Fibroblast of the aortic adventitia (primary cell): ENCODE data around the gene CCDC57. TPM values are rescaled to one million over a fixed set of nuclear protein-coding genes. Genes with fewer than 3 reads are reported as not detected.

Experiments used
- DNase-seq: peaks from one replicate; pipeline ENCODE4 v3.0.0-alpha.2; 2010; ENCODE audit warnings: low read depth
- H3K4me3 ChIP-seq: 2 replicates; pipeline ENCODE4 v1.5.1; 2011; ENCODE audit warnings: low read depth, mild to moderate bottlenecking, control low read depth, low read length, moderate library complexity
- total RNA-seq: library from RNA; depleted of rRNA; stranded (reverse); fragments of >200 nt; gene quantifications from 2 replicates; pipeline ENCODE4 v1.2.3, GENCODE V29; 2012; ENCODE audit warnings: low replicate concordance
- TF ChIP-seq, protein P1 (sequence below): IDR thresholded peaks from 2 replicates; pipeline ENCODE4 v1.5.1; 2011; ENCODE audit warnings: mild to moderate bottlenecking, low read length, control low read depth, inconsistent platforms; ENCODE audit not compliant: insufficient read depth

CCDC57 gene
- total RNA-seq, 1 donor, result 15.2 TPM

DNA sequence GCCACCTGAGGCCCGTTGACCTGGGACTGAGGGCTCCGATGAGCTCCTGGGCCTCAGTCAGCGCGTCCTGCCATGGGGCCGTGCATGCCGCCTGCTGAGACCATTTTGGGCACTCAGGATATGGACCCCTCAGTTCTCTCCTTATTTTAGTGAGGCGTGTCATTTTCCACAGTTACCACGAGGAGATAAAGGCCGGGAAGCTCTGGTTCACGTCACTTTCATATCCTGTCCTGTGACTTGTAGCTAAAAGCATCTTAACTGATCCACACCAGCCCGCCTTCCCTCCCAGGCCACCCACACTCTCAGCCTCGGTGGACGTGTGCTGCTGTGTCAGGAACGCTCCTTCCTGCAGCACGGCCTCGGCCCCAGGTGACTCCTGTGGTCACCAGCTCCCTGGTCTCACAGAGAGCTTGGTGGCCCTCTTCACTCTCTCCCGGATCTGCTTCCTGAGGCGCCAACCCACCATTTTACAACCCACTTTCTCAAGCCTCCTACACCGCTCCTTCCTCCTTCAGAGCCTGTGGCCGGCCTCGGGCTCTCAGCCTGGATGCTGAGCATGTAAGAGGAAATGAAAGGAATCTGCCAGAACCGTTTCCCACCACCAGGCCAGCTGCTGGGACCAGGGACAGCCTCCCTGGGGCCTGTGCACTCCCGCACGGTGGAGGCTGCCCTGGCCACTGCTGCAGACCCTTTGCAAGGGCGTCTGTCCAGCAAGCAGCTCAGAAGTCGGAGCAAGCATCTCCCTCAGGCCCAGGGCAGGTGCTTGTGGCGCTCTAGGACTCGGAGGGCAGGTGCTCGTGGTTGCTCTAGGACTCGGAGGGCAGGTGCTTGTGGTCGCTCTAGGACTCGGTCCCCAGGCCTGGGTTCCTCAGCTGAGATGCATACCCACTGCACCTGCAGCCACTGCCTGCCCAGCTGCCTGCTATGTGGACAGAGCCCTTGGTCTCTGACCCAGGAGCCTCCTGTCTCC is 90.7 kb downstream of the CCDC57 start:
- no peak overlapping the region for H3K4me3 ChIP-seq
- TF ChIP-seq, protein P1, sequence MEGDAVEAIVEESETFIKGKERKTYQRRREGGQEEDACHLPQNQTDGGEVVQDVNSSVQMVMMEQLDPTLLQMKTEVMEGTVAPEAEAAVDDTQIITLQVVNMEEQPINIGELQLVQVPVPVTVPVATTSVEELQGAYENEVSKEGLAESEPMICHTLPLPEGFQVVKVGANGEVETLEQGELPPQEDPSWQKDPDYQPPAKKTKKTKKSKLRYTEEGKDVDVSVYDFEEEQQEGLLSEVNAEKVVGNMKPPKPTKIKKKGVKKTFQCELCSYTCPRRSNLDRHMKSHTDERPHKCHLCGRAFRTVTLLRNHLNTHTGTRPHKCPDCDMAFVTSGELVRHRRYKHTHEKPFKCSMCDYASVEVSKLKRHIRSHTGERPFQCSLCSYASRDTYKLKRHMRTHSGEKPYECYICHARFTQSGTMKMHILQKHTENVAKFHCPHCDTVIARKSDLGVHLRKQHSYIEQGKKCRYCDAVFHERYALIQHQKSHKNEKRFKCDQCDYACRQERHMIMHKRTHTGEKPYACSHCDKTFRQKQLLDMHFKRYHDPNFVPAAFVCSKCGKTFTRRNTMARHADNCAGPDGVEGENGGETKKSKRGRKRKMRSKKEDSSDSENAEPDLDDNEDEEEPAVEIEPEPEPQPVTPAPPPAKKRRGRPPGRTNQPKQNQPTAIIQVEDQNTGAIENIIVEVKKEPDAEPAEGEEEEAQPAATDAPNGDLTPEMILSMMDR, result no peak
- DNase-seq, result no peak

DNA sequence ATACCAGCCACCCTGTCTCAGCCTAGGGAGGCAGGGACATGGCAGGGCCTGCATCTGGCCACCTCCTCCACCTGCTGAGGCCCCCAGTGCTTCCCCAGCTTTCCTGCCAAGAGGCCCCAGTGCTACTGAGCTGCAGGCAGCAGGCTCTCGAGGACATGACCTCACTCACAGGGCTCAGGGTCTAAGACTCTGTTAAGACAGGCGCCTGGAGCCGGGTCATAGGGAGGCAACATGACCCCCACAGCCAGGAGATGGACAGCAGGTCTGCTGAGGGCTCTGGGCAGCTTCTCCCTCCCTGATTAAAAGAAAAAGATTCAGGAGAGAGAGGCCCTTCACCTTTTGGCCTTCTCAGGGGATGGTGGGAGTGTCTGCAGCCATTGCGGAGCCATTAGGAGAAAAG is 91.4 kb downstream of the CCDC57 start:
- no peak for DNase-seq
- TF ChIP-seq, protein P1, result no peak
- no peak overlapping the region for H3K4me3 ChIP-seq

DNA sequence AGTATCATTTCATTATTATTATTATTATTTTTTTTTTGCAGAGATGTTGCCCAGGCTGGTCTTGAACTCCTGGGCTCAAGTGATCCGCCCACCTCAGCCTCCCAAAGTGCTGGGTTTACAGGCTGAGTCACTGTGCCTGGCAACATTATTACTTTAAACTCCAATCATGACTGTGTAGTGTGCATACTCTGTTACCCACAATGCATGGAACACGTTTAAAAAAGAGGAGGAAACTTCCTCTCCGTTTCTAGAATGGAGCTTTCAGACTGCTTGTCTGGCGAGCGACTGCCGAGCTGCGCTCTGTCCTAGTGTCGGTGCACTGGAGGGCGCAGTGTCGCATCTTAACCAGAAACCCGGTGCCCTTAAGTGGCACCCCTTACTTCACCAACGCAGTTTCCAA is 92.5 kb downstream of the CCDC57 start:
- TF ChIP-seq, protein P1, result no peak
- peak; percentile 63 for DNase-seq
- no peak overlapping the region for H3K4me3 ChIP-seq

DNA sequence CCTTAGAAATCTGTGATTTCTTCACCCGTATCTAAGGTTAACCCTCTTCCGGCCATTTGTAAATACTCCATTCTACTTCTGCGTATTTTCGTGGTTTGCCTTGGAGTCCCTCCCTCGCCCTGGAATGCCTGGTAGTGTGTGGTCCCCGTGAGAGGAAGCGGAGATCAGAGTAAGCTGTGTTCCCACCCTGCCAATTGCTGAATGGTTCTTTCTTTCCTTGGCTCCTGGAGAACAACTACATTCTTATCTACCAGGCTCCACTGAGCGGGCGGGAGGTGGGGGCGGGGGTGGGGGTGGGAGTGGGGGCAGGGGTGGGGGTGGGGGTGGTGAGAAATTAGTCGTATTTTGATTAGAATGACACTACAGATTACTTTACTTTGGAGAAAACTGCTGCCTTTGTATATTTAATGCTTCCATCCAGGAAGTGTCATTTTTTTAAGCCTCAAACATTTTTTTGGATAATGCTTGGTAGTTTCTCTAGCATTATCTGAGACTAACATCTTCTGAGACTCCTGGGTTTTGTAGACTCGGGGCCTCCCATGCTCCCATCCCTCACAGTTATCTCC is 93.7 kb downstream of the CCDC57 start:
- H3K4me3 ChIP-seq, result no peak overlapping the region
- TF ChIP-seq, protein P1, result no peak
- DNase-seq, result peak; percentile 49

DNA sequence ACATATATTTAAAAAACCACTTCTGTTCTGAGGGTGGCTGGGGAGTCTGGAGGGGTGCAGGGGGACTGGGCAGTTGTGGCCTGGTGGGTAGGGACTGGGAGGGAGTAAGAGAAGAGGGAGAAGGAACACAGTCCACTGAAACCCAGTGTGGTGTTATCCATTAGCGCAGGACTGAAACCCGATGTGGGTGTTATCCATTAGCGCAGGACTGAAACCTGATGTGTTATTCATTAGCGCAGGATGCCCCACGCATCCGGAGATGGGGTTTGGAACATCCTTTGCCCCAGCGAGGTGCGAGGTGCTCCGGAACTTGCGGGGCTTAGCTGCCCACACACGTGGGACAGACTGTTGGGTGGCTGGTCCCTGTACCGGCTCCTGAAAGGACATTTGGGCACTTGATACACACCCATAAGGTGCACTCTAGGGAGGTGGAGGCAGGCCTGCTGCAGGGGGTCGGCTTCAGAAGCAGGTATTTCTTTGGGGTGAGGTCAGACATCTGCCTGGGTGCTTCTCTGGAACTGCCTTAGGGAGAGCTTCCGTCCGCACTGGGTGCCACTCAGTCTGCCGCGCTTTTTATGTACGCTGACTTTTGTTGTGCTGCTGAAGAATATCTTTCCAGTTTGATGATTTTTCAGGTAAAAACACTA is 94.4 kb downstream of the CCDC57 start:
- TF ChIP-seq, protein P1, result no peak

DNA sequence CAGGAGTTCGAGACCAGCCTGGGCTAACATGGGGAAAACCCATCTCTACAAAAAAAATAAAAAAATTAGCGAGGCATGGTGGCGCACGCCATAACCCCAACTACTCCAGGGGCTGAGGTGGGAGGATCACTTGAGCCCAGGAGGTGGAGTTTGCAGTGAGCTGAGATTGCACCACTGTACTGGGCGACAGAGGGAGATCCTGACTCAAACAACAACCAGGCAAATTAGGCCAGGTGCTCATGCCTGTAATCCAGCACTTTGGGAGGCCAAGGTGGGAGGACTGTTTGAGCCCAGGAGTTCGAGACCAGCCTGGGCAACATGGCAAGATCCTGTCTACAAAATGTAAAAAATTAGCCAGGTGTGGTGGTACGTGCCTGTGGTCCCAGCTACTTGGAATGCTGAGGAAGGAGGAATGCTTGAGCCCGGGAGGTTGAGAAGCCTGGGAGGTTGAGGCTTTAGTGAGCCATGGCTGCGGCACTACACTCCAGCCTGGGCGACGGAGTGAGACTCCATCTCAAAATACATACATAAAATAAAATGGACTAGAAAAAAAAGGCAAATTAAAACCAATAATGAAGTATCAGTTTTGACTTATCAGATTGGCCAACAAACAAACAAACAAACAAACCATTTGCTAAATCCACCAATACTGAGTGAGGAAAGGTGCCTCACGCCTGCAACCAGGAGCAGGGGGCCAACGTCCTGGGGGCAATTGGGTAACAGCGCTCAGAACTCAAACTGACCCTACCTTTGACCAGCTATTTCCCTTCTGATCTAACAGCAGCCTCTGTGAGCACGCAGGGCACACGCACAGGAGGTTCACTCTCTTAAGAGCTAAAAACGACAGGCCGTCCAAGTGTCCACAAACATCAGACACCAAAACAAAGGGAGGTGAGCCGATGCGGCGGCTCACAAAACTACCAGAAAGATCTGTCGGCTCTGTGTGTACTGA is 95.2 kb downstream of the CCDC57 start:
- DNase-seq, result no peak
- no peak overlapping the region for H3K4me3 ChIP-seq
- TF ChIP-seq, protein P1, result no peak

More for the DNA sequence above, 94.4 kb downstream of the CCDC57 start:
- no peak overlapping the region for H3K4me3 ChIP-seq
- DNase-seq, result no peak
